ENCODE data around the gene NKPD1. TPM values are rescaled to one million over a fixed set of nuclear protein-coding genes. Genes with fewer than 3 reads are reported as not detected.

NKPD1 gene
- total and polyA plus RNA-seq, 2 donors (not counting 1 experiment from before 2014, with no cell fraction given) = 0.27 to 0.36 TPM

DNA sequence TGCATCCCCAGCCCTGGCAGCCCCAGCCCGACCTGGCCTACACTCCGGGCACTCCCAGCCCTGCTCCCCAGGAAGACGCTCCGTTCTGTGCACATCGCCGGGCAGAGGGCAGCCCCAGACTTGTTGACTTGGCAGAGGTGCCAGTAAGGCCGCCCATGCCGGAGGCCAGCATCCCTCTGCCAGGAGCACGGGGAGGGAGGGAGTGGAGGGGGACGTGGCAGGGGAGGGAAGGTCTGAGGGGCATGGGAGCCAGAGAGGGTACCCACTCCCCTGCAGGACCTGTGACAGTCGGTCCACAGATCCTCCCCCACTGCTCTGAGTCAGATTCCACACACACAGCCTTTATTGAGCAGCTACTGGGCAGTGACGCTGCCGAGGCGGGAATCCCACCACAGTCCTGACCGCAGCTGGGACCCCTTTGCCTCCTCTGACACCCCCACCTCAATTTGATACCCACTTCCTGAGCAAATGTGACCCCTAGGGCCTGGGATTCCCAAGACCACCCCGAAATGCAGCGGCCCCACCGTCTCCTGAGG is 1.9 kb upstream of the NKPD1 start:
- DNase-seq = no peak
- no peak for ATAC-seq (ENCODE audit: low read depth)
- Histone ChIP-seq H3K4me3 (ENCODE audit: control extremely low read depth in 1 of 5, extremely low read depth in 1 of 5, insufficient read depth in 1 of 5, low read depth in 2 of 5, low read length in 4 of 5) (no peak overlapping the region), H3K4me2 (replicated peaks; ENCODE audit: low read depth, low read length, poor library complexity, severe bottlenecking) (no peak overlapping the region), H3K9ac (ENCODE audit: low read length) (no peak overlapping the region), H3K27me3 (replicated peaks in 1 of 4; ENCODE audit: control extremely low read depth in 1 of 4, control insufficient read depth in 3 of 4, insufficient read depth in 4 of 4, low read length in 3 of 4) (peaks cover 0 to 14% (median 4%) of the 10 kb centered on the region in 4 experiments), H3K9me3 (ENCODE audit: control extremely low read depth in 1 of 3, control insufficient read depth in 2 of 3, insufficient read depth in 1 of 3, low read length in 2 of 3) (peaks cover 0 to 5% (median 0%) of the 10 kb centered on the region in 3 donors), H3K27ac (ENCODE audit: low read length in 2 of 2) (no peak overlapping the region), H3K79me2 (ENCODE audit: control insufficient read depth, insufficient read depth, low read length) (peaks cover 3% of the 10 kb centered on the region), H4K20me1 (ENCODE audit: control insufficient read depth, insufficient read depth, low read length, poor library complexity, severe bottlenecking) (no peaks in the 10 kb centered on the region), H3K36me3 (replicated peaks in 1 of 2; ENCODE audit: control extremely low read depth in 1 of 2, control insufficient read depth in 1 of 2, extremely low read depth in 1 of 2, insufficient read depth in 2 of 2, low read length in 1 of 2) (no peaks in the 10 kb centered on the region), H3K4me1 (ENCODE audit: control insufficient read depth in 2 of 2, insufficient read depth in 2 of 2, low read length in 2 of 2) (peaks cover 13 to 16% of the 10 kb centered on the region in 2 donors), H2AFZ (ENCODE audit: insufficient read depth, low read depth, low read length, poor library complexity, severe bottlenecking) (no peak overlapping the region)
- WGBS (ENCODE audit: insufficient coverage) = 95% methylated on average over 15 of the region's 18 CpGs
- Mint-ChIP-seq H3K9me3 (ENCODE audit: insufficient read depth) (no peaks in the 10 kb centered on the region), H3K4me1 (peaks cover 21% of the 10 kb centered on the region), H3K27ac (no peak overlapping the region), H3K4me3 (no peak overlapping the region), H3K27me3 (peaks cover 18% of the 10 kb centered on the region)
- no peak for TF ChIP-seq CTCF (IDR thresholded peaks at IDR 0.05)
- no peak for TF ChIP-seq EZH2 (IDR thresholded peaks at IDR 0.05; ENCODE audit: borderline replicate concordance, insufficient read depth, low read depth, low read length, poor library complexity, severe bottlenecking)
- ChIA-PET CTCF (interaction anchor here (1.4 kb wide), 1 partner anchor 10 kb away, joined by 4 read pairs; no protein-coding TSS in a partner anchor), POLR2A (no interaction called here)
- intact Hi-C loops (cut with micrococcal nuclease) = no loop called here

DNA sequence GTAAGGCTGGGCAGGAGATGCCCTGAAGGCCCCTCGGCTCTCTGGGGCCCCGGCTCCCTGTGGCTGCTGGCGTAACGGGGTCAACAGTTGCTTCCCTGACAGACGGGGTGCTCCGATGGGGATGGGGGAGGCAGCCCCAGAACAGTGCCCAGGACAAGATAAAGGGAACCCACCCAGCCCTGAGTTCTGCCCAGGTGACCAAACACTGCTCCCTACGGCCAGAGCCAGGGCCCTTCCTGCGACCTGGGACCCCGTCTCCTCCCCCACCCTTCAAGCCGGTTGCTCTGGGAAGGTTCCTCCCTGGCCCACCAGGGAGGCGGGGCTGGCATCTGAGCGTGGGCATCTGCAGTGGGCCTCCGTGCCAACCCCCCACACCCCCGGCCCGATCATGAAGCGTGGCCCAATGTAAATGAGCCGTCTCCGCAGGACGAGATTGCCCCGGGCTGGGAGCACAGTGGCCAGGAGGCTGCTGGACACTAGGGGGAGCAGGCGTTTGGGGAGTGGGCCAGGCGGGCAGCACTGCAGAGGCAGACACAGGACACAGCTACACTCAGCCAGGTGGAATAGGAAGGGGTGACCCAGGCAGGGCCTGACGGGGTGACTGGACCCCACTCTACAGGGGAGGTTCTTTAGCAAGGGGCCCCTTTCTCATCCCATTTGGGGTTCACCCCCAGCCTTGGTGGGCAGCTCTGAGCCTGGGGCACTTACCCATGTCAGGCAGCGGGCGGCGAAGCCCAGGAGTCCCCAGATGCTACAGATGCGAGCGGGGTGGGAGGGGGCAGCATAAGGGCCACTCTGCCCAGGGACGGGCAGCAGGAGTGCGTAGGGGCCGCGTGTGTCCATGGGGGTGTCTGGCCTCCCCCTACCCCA is 1.2 kb upstream of the NKPD1 start:
- CTCF ChIA-PET = no interaction called here

More for the DNA sequence above, 1.2 kb upstream of the NKPD1 start:
- no peak for DNase-seq
- Histone ChIP-seq H3K9ac (ENCODE audit: low read length) (no peak overlapping the region), H3K4me2 (replicated peaks; ENCODE audit: low read depth, low read length, poor library complexity, severe bottlenecking) (no peak overlapping the region), H3K36me3 (replicated peaks in 1 of 2; ENCODE audit: control extremely low read depth in 1 of 2, control insufficient read depth in 1 of 2, extremely low read depth in 1 of 2, insufficient read depth in 2 of 2, low read length in 1 of 2) (no peaks in the 10 kb centered on the region), H4K20me1 (ENCODE audit: control insufficient read depth, insufficient read depth, low read length, poor library complexity, severe bottlenecking) (no peaks in the 10 kb centered on the region), H3K4me1 (ENCODE audit: control insufficient read depth in 2 of 2, insufficient read depth in 2 of 2, low read length in 2 of 2) (peaks cover 13 to 16% of the 10 kb centered on the region in 2 donors), H3K27ac (ENCODE audit: low read length in 2 of 2) (no peak overlapping the region), H3K27me3 (replicated peaks in 1 of 4; ENCODE audit: control extremely low read depth in 1 of 4, control insufficient read depth in 3 of 4, insufficient read depth in 4 of 4, low read length in 3 of 4) (peaks cover 0 to 14% (median 4%) of the 10 kb centered on the region in 4 experiments), H3K4me3 (ENCODE audit: control extremely low read depth in 1 of 5, extremely low read depth in 1 of 5, insufficient read depth in 1 of 5, low read depth in 2 of 5, low read length in 4 of 5) (no peak overlapping the region), H3K9me3 (ENCODE audit: control extremely low read depth in 1 of 3, control insufficient read depth in 2 of 3, insufficient read depth in 1 of 3, low read length in 2 of 3) (peaks cover 0 to 5% (median 0%) of the 10 kb centered on the region in 3 donors), H3K79me2 (ENCODE audit: control insufficient read depth, insufficient read depth, low read length) (peaks cover 3% of the 10 kb centered on the region), H2AFZ (ENCODE audit: insufficient read depth, low read depth, low read length, poor library complexity, severe bottlenecking) (no peak overlapping the region)
- H3K4me3 Mint-ChIP-seq = no peak overlapping the region
- no peak for TF ChIP-seq EZH2 (IDR thresholded peaks at IDR 0.05; ENCODE audit: borderline replicate concordance, insufficient read depth, low read depth, low read length, poor library complexity, severe bottlenecking)
- TF ChIP-seq CTCF (IDR thresholded peaks at IDR 0.05) = no peak
- POLR2A ChIA-PET = no interaction called here
- WGBS (ENCODE audit: insufficient coverage) = 86% methylated on average over 30 of the region's 32 CpGs
- peaks cover 20% of the 10 kb centered on the region for H3K4me1 Mint-ChIP-seq
- H3K9me3 Mint-ChIP-seq (ENCODE audit: insufficient read depth) = no peaks in the 10 kb centered on the region
- no peak overlapping the region for H3K27ac Mint-ChIP-seq
- peaks cover 22% of the 10 kb centered on the region for H3K27me3 Mint-ChIP-seq
- intact Hi-C loops (cut with micrococcal nuclease) = no loop called here
- ATAC-seq (ENCODE audit: low read depth) = no peak

Measured in B cell (primary cell).